Breast epithelium (tissue), 3 donors: ENCODE measurements around the gene STX8.

ENCODE experiments used
- CTCF ChIP-seq, 3 donors: fragments of 450-650 bp; IDR thresholded peaks; one replicate each; pipeline ENCODE4 v1.5.1; 2016 to 2017; ENCODE audit warnings: antibody characterized with exemption in 3 of 3, mild to moderate bottlenecking in 3 of 3, moderate library complexity in 3 of 3
- POLR2A ChIP-seq: fragments of 450-650 bp; IDR thresholded peaks from one replicate; pipeline ENCODE4 v1.6.1; 2016; ENCODE audit warnings: antibody characterized with exemption, mild to moderate bottlenecking, moderate library complexity

- TF ChIP-seq CTCF (IDR thresholded peaks at IDR 0.05): peak in 1 of 3 donors; percentile 51
- no peak for TF ChIP-seq POLR2A
Measured at GRCh38 chr17:9529033-9529700, 46.5 kb downstream of the STX8 start.
